GM18502 (cell line): ENCODE data around the gene TIAL1.
A peak's percentile ranks its signal among the peaks of the same experiment; 100 is the strongest.
"Not testable (repeated sequence)": the region's sequence is repeated elsewhere in the genome, so short reads cannot be mapped to it uniquely, and the experiment has no call there.

Experiments used
- ATAC-seq: cut with Tn5 transposase; IDR thresholded peaks from one replicate; pipeline ENCODE4 v1.9.1; 2021; ENCODE audit warnings: mild to moderate bottlenecking; ENCODE audit not compliant: unreplicated experiment, poor library complexity

The TIAL1 gene, protein sequence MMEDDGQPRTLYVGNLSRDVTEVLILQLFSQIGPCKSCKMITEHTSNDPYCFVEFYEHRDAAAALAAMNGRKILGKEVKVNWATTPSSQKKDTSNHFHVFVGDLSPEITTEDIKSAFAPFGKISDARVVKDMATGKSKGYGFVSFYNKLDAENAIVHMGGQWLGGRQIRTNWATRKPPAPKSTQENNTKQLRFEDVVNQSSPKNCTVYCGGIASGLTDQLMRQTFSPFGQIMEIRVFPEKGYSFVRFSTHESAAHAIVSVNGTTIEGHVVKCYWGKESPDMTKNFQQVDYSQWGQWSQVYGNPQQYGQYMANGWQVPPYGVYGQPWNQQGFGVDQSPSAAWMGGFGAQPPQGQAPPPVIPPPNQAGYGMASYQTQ

DNA sequence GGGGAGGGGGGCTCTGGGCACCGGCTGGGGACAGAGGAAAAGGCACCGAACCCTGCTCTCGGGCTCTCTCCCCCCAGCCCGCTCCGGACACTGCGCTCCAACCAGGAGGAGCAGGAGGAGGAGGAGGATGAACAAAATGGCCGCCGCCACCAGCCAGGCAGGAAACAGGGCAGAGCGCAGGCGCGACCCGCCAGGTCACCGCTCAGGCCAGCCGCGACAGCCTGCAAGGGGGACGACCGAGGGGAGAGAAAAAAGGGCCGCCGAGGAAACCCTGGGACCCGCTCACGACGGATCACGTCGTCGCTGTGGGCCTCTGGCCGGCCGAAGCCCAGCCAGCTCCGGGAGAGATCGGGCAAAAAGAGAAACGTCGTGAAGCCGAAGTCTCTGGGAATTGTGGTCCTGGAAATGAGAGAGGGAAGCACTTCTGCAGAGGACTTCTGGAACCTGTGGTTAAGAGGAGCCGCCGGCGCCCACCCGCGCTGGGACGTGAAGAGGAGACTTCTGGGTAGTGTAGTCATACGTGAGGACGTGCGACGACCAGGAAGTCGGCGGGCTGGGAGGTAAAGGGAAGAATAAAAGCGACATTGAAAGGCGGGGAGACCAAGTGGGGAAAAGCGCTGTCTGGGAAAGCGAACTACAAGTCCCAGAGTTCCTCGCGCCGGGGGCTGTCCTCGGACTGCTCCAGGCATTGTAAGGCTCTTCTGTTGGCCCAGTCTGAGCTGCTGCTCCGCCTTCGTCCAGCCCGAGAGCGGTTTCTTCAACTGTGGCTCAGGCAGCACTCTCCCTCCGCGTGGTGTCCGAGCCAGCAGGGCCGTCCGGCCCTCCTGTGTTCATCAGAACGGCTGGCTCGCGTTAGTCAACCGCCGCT is at the start of gene TIAL1:
TIAL1 (minus strand) TSS at position 428 of the 868 bp plus-strand sequence. CDS start 499 bp downstream, outside the sequence.
- ATAC-seq = peak; percentile 85

DNA sequence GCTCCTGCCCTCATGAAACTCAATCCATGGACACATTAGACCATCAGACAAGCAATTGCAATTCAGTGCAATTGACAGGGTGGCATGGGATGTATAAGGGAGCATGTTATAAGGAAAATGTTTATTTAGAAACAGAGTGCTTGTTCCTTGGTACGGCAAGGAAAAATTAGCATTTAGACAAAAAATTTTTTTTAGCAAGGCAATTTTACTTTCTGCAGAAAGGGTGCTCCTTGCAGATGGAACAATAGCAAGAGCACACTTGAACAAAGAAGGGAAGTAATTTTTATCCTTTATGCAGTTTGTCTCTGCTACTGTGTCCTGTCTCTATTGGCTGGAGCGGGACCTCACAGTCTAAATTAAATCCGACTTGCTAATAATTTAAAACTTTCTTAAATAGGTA is 48.2 kb upstream of the TIAL1 start:
- ATAC-seq = no peak

DNA sequence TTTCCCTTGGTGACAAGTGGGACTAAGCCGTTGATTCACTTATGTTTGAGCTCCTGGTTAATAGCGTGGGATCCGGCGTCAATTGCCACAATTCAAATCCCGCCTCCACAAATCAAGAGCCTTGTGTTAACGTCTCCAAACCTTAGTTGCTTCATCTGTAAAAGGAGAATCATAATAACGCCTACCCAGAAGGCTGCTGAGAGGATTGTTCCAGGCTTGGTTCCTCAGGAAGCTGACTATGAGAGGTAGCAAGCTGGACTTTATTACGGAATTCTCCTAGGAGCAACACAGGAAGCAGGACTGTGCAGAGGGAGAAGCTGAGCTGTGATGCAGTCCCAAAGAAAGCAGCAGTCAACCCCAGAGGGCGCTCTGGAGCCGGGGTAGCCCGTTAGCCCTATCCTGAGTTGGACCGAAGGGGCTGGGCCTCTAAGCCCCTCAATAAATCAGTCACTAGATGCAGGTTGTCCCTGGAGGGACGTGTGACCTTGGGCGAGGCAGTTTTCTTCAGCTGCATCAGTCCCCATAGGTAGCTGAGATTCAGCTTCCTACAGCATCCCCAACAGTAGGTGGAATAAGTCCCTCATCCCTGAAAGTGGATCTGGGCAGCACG is 47.5 kb upstream of the TIAL1 start:
- no peak for ATAC-seq

DNA sequence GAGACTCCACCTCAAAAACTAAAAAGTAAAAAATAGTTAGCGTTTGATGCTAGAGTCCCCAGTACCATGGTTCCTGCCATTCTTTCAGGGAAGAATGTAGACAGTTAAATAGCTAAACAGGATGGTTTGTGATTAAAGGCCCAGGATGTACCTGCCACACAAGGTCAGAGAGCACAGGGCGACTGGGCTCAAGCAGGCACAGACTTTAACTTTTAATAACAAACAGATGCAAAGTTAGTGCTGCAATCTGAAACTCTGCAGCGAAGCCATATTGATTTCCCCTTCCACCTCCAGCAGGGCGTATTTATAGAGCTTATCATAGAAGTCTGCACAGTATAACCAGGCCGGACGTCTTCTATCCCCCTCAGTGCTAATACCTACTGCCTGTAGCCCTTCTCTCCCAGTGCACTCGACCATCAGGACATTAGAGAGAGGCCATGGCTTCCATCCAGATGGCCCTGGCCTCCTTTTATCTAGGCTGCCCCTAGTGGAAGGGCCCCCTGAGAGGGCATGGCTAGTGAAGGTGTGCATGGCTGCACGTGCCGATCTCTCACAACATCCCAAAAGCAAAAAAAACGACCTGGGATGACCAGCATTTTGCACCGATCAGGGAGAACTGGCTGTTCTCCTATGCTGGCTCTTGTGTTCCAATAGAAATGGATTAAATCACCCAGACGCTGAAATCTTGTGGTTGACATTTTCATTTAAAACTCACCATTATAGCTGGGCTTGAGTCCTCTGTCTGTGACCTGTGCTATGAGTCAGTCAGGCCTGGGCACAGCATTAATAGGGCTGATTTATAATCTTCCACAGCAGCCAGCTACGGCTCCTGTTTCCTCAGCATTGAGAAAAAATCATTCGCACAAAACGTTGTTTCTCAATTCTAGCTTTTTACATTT is 46.8 kb upstream of the TIAL1 start:
- no peak for ATAC-seq

DNA sequence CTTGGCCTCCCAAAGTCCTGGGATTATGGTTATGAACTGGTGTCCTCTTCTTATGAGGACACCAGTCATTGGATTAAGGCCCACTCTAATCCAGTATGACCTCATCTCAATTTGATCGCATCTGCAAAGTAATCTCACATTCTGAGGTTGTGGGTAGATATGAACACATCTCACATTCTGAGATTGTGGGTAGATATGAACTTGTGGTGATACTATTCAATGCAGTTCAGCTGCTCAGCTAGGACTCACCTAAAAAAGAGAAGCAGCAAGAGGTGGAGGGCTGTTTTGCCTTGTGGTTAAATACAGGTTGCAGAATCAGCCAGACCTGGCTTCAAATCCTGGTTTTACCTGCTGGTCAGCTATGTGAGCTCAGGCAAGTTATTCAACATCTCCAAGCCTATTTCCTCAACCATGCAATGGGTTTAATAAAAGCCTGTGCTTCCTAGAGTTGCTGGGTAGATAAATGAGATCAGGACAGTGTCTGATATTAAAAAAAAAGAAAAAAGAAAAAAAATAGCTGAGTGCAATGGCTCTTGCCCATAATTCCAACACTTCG is 45.9 kb upstream of the TIAL1 start:
- ATAC-seq = no peak

DNA sequence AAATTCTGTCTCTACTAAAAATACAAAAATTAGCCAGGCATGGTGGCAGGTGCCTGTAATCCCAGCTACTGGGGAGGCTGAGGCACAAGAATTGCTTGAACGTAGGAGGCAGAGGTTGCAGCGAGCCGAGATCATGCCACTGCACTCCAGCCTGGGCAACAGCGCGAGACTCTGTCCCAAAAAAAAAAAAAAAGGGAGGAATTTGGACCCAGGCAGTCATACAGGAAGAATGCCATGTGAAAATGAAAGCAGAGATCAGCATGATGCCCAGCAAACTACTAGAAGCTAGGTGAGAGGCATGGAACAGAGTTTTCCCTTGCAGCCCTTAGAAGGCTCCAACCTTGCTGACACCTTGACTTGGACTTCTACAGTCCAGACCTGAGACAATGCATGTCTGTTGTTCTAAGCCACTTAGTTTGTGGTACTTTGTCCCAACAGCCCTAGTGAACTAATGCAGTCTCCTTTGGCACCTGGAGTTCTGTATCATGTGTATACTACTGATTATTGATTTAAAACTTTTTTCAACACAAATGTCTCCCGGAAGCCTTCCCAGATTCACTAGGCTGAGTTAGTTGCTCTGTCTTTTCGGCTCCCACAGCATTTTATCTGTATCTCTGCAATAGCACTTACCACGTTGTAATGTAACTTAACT is 44.2 kb upstream of the TIAL1 start:
- ATAC-seq = no peak

DNA sequence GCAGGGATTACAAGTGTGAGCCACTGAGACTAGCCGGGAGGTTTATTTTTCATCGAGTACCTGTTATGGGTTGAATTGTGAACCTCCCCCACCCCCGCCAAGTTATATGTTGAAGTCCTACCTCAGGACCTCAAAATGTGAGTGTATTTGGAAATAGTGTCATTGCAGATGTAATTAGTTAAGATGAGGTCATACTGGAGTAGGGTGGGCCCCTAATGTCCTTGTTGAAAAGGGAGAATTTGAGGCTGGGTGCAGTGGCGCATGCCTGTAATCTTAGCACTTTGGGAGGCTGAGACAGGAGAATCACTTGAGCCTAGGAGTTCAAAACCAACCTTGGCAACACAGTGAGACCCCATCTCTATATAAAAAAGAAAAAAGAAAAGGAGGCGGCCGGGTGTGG is 43.6 kb upstream of the TIAL1 start:
- no peak for ATAC-seq

DNA sequence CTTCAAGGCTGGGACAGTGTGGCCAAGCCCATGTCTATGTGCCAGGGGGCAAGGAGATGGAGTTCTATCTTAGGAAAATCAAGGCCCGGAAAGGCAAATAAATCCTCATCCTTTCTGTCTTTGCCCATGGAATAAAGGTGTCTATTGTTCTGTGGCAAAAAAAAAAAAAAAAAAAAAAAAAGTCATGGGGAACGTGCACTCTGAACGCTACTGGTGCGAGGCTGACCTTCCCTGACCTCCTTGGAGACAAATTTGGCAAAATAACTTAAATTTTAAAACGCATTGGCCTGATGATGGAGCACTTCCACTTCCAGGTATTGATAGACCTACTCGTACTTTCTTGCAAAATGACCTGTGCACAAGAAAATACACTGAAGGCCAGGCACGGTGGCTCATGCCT is 42.2 kb upstream of the TIAL1 start:
- no peak for ATAC-seq

DNA sequence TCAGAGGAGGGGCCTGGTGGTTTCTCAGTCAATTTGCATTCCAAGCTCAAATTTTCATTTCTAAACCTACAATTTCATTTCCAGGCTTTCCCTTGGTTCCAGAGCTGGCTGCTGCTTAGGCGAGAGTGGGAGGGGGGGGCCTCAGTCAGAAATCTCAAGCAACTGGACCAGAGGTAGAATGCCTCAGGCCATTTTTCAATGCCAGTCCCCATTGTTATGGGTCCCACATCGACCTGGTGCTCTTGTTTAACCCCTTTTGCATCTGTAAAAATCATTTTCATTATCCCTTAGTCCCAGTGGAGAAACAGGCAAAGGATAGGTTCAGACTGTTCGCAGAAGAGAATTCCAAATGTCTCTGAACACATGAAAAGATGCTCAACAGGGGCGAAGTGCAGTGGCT is 40.9 kb upstream of the TIAL1 start:
- ATAC-seq = no peak

DNA sequence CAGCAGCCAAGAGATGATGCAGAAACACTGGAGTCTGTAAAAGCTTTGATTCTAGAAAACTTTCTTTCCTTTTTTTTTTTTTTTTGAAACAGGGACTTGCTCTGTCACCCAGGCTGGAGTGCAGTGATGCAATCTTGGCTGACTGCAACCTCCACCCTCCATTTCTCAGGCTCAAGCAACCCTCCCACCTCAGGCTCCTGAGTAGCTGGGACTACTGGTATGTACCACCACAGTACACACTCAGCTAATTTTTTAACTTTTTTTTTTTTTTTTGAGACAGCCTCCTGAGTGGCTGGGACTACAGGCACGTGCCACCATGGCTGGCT is 37.4 kb upstream of the TIAL1 start:
- no peak for ATAC-seq

DNA sequence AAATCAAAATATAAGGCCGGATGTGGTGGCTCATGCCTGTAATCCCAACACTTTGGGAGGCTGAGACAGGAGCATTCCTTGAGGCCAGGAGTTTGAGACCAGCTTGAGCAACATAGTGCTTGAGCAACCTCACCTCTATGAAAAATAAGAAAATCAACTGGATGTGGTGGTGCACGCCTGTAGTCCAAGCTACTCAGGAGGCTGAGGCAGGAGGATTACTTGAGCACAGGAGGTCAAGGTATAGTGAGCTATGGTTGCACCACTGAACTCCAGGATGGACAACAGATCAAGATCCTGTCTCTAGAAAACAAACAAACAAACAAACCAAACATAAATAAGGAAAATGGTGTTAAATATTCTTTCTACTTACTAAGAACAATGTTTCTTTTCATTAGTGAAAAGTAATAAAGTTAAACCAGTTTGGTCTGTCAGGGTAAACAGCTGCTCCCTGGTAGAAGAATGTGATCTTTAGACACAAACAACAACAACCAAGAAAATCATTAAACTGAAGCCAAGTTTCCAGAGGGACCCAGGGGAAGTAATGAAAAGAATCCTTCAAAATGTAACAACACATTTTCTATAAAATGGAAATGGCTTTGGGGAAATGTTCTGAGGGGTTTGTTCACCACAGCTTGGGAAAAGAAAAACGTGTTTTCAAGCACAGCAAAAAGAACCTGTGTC is 36.9 kb upstream of the TIAL1 start:
- no peak for ATAC-seq

DNA sequence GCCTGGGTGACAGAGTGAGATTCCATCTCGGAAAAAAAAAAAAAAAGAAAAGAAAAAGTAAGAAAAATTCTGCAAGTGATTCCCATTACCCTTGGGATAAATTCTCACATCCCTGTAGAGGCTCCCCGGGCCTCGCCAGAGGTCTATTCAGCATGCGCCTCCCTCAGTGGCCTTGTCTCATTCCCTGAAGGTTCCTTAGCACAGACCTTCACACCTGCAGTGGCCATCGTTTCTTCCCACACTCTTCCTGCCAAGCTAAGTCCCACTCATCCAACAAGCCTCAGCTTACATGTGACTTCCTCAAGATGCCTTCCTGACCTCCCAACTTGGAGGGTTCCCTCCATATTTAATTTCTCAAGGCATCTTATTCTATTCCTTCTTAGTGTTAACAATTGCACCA is 33.5 kb upstream of the TIAL1 start:
- no peak for ATAC-seq

DNA sequence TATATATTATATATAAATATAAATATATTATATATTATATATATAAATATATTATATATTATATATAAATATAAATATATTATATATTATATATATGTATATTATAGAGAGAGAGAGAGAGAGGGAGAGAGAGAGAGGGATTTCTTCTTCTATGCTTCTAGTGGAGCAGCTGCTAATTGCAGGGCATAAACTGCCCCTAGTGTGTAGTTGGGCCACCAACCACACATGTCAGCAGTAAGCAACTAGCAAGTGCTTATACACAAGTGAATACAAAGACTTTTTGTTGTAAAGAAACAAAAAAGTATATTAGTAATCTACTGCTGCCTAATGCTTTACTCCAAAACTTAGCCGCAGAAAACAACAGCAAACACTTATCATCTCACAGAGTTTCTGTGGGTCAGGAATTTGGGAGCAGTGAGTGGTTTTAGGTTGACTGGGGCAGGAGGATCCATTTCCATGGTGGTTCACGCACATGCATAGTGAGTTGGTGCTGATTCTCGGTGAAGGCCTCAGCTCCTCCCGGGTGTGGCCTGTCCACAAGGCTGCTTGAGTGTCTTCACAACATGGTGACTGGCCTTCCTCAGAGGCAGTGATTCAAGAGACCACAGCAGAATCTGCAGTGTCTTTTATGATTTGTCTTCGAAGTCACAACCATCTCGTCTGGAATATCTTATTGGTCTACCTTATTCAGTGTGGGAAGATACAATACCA is 29.0 kb upstream of the TIAL1 start:
- ATAC-seq = no peak

DNA sequence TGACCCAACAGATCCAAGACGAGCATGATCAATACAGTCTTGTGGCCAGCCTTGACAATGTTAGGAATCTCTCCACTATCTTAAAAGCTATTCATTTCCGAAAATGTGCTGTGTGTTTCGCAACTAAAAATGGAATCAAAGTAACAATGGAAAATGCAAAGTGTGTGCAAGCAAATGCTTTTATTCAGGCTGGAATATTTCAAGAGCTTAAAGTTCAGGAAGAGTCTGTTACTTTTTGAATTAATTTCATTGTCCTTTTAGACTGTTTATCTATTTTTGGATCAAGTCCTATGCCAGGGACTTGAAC is 24.3 kb upstream of the TIAL1 start:
- ATAC-seq = no peak

DNA sequence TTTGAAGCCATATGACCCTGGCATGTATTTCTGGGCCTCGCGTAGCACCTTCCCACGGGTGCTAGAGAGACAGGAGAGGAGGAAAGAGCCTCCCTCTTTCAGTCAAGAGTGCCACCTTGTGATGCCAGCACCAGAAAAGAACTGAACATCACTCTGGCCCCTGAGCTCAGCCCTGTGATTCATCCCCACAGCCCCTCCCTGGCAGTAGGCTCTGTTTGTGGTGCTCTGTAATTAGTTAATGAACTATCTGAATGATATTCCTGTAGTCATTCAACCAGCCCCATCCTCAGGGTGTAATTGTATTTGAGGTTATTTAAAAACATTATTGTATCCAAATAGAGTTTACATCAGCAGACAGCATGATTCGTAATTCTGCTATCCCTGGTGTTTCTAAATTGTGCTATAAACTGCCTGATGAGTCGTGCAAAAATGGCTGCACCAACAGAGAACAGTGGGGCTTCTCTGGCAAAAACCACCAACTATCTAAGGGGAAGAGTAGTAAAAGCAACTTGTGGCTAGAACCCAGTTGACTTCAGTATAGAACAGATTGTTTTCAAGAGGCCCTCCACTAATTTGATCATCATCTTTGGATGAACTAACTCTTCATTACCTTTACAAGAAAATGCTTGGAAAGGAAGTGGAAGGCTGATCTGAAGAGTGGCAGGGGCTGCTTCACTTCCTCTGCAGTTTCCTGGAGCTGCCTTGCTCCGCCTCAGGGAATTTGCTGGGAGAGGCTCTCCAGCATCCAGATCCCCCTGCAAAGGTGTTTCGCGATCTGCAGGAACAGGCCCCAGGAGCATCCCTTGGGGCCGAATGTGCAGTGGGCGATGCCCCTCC is 23.7 kb upstream of the TIAL1 start:
- no peak for ATAC-seq

DNA sequence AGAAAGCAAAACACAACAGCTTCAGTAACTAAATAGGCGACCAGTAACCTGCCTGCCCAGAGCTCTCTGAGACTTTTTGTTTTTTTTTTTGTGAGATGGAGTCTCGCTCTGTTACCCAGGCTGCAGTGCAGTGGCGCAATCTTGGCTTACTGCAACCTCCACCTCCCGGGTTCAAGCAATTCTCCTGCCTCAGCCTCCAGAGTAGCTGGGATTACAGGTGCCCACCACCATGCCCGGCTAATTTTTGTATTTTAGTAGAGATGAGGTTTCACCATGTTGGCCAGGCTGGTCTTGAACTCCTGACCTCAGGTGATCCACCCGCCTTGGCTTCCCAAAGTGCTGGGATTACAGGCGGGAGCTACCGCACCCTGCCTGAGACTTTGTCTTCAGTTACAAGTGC is 23.0 kb upstream of the TIAL1 start:
- not testable (repeated sequence) for ATAC-seq

DNA sequence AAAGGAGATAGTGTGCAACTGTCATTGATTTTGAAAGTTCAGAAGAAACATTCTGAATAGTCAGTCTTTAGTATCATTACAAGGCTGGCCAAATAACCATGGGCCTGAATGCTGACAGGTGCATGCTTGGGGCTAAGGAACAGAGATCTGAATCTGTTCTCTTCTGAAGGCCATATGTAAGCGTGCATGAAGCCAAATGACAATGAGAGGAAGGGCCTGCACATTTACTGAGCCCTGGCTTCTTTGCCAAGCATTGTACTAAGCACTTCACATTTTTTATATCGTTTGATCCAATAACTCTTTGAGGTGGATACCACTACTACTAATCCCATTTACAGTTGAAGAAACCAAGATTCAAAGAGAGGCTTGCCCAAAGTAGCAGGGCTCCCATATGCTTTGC is 22.5 kb upstream of the TIAL1 start:
- no peak for ATAC-seq
